Measurements from ENCODE around the gene TP53RK. TPM values are rescaled to one million over a fixed set of nuclear protein-coding genes. Genes with fewer than 3 reads are reported as not detected.

The TP53RK gene
- total RNA-seq, 2 experiments from 2014 or later, result 14.8 to 20.9 TPM

DNA sequence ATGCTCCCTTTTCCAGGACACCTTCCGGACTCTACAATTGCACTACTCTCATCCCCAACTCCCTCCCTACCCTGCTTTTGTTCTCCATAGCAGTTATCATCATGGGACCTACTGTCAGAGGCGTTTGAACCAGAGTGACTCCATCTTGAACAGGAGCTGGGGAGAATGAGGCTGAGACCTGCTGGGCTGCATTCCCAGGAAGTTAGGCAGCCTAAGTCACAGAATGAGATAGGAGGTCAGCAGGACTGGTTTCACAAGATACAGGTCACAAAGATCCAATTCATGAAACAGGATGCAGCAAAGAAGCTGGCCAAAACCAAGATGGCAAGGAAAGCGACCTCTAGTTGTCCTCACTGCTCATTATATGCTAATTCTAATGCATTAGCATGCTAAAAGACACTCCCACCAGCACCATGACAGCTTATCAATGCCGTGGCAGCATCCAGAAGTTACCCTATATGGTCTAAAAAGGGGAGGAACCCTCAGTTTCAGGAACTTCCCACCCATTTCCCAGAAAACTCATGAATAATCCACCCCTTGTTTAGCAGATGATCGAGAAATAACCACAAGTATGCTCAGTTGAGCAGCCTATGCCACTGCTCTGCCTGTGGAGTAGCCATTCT is 53.6 kb downstream of the TP53RK start:
- ATAC-seq (no peak), DNase-seq (no peak)
- H3K27ac Mint-ChIP-seq, result no peak overlapping the region
- CTCF ChIA-PET, result interaction anchor here (0.6 kb wide), 1 partner anchor 9 kb away, joined by 3 read pairs; no protein-coding TSS in a partner anchor
- no peak overlapping the region for H3K4me3 Mint-ChIP-seq
- H3K4me1 Mint-ChIP-seq, result peaks cover 11% of the 10 kb centered on the region
- H3K27me3 Mint-ChIP-seq, result peaks cover 39% of the 10 kb centered on the region
- H3K9me3 Mint-ChIP-seq (ENCODE audit: low read depth), result no peaks in the 10 kb centered on the region
- H3K36me3 Mint-ChIP-seq, result no peaks in the 10 kb centered on the region

DNA sequence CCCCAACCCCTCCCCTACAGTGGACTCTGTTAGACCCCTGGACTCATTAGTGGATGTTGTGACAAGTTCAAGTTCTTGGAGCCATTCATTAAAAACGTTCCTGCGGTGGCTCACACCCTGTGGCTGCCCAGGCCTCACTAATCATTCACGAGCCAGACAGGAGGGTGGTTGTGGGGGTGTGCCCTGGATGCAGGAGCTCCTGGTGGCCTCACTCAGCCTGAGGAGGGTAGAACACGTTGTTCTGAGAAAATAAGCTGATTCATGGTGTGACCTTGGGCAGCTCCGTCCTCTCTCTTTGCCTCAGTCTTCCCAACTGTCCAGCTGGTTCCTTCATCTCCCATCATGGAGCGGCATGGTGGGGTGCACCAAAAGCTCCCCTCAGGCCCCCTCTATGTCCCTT is 54.7 kb downstream of the TP53RK start:
- Mint-ChIP-seq H3K9me3 (ENCODE audit: low read depth) (peaks cover 2% of the 10 kb centered on the region), H3K4me3 (no peak overlapping the region), H3K4me1 (peaks cover 13% of the 10 kb centered on the region), H3K27me3 (peaks cover 41% of the 10 kb centered on the region), H3K36me3 (peaks cover 3% of the 10 kb centered on the region), H3K27ac (no peak overlapping the region)
- CTCF ChIA-PET, result no interaction called here
- DNase-seq (no peak), ATAC-seq (no peak)

Other genes starting within 250 kb of the TP53RK start
- 1 to 10 TPM; 1.7 to 1.8 TPM for gene ZNF334, start 175.9 kb downstream of the TP53RK start, total RNA-seq
- gene OCSTAMP, start 138.8 kb downstream of the TP53RK start, total RNA-seq, result not detected
- under 1 TPM in 1 of 2 experiments, not detected in 1; 0.19 TPM for gene SLC13A3, start 38.0 kb downstream of the TP53RK start, total RNA-seq
- gene SLC2A10, start 20.2 kb upstream of the TP53RK start, total RNA-seq, result not detected
- not detected for gene EYA2, start 205.4 kb upstream of the TP53RK start, total RNA-seq

Measured in activated CD8-positive, alpha-beta memory T cell treated with anti-CD3 and anti-CD28 coated beads, Interleukin-2, amount 10 ng/mL, durations not matched to agents 7 days and 5 days (primary cell).